ENCODE data around the gene GRHL1. TPM values are rescaled to one million over a fixed set of nuclear protein-coding genes. Genes with fewer than 3 reads are reported as not detected.

GRHL1 gene
- total and polyA plus RNA-seq, 10 donors, result 0.20 to 3.0 (median 1.2) TPM

GRCh38 chr2:10038123-10038522 lies 86.6 kb downstream of the GRHL1 start:
- intact Hi-C loops (cut with DNase I; ENCODE audit: low total_unique reads), result no loop called here
- DNase-seq, result no peak
- WGBS, 5 donors, result 75 to 97% (median 87%) methylated on average over 7 to 10 of the region's 10 CpGs

GRCh38 chr2:10038716-10039115 lies 87.2 kb downstream of the GRHL1 start:
- no peak overlapping the region for H3K4me3 ChIP-seq
- no peaks in the 10 kb centered on the region for H3K36me3 ChIP-seq
- H3K27ac ChIP-seq, result peak overlapping the region in 1 of 8 donors; percentile 78
- no peaks in the 10 kb centered on the region for H3K9me3 ChIP-seq
- intact Hi-C loops (cut with DNase I; ENCODE audit: low total_unique reads), result no loop called here
- DNase-seq, result no peak
- TF ChIP-seq CTCF (IDR thresholded peaks at IDR 0.05 in 8 of 11, conservative IDR thresholded peaks at IDR 0.05 in 3 of 11), result no peak
- H3K4me1 ChIP-seq, result peaks cover 45 to 86% (median 70%) of the 10 kb centered on the region in 6 donors
- H3K27me3 ChIP-seq (replicated peaks in 1 of 7), result peaks cover 0 to 7% (median 0%) of the 10 kb centered on the region in 7 donors

More at GRCh38 chr2:10038123-10038522, 86.6 kb downstream of the GRHL1 start:
- Histone ChIP-seq H3K4me1 (peaks cover 45 to 91% (median 70%) of the 10 kb centered on the region in 6 donors), H3K36me3 (no peaks in the 10 kb centered on the region), H3K4me3 (no peak overlapping the region), H3K9me3 (no peaks in the 10 kb centered on the region), H3K27ac (peak overlapping the region in 3 of 8 donors; percentile 9 to 78 (median 75)), H3K27me3 (replicated peaks in 1 of 7) (peaks cover 0 to 7% (median 0%) of the 10 kb centered on the region in 7 donors)
- TF ChIP-seq POLR2AphosphoS5 (IDR thresholded peaks at IDR 0.05) (no peak), CTCF (IDR thresholded peaks at IDR 0.05 in 8 of 11, conservative IDR thresholded peaks at IDR 0.05 in 3 of 11) (no peak), POLR2A (IDR thresholded peaks at IDR 0.05) (no peak)

GRCh38 chr2:10039658-10040410 lies 88.3 kb downstream of the GRHL1 start:
- TF ChIP-seq POLR2A (IDR thresholded peaks at IDR 0.05) (no peak), CTCF (IDR thresholded peaks at IDR 0.05 in 8 of 11, conservative IDR thresholded peaks at IDR 0.05 in 3 of 11) (no peak), POLR2AphosphoS5 (IDR thresholded peaks at IDR 0.05) (no peak)
- no peak for DNase-seq
- H3K4me1 ChIP-seq, result peaks cover 44 to 84% (median 74%) of the 10 kb centered on the region in 6 donors
- 77 to 88% (median 80%) methylated on average over 16 of the region's 16 CpGs for WGBS, 5 donors
- intact Hi-C loops (cut with DNase I; ENCODE audit: low total_unique reads), result no loop called here
- no peaks in the 10 kb centered on the region for H3K9me3 ChIP-seq
- H3K27ac ChIP-seq, result peak overlapping the region in 5 of 8 donors; percentile 27 to 98 (median 41)
- no peak overlapping the region for H3K4me3 ChIP-seq
- H3K27me3 ChIP-seq (replicated peaks in 1 of 7), result peaks cover 0 to 7% (median 0%) of the 10 kb centered on the region in 7 donors
- H3K36me3 ChIP-seq, result no peaks in the 10 kb centered on the region

- no peak for DNase-seq
- TF ChIP-seq POLR2A (IDR thresholded peaks at IDR 0.05), result no peak
- Histone ChIP-seq H3K4me3 (peak overlapping the region in 1 of 8 donors; percentile 86), H3K27me3 (replicated peaks in 1 of 7) (peaks cover 0 to 7% (median 0%) of the 10 kb centered on the region in 7 donors), H3K4me1 (peaks cover 37 to 84% (median 67%) of the 10 kb centered on the region in 6 donors), H3K27ac (peak overlapping the region; percentile 66 to 98 (median 91)), H3K36me3 (peaks cover 0 to 11% (median 0%) of the 10 kb centered on the region in 6 donors), H3K9me3 (no peaks in the 10 kb centered on the region)
- 88 to 93% (median 89%) methylated on average over 14 of the region's 14 CpGs for WGBS, 5 donors
- intact Hi-C loops (cut with DNase I; ENCODE audit: low total_unique reads), result no loop called here
These were observed 90.2 kb downstream of the GRHL1 start for GRCh38 chr2:10041711-10042110.
